Measurements from ENCODE around the gene USP5.

USP5 gene

GRCh38 chr12:6855322-6855721 lies 3.4 kb downstream of the USP5 start:
- Histone ChIP-seq H3K9me2 (replicated peaks; ENCODE audit: insufficient read depth, low read length) (no peaks in the 10 kb centered on the region), H3K36me3 (ENCODE audit: low read length) (0 out of 2 replicates have a peak, but pooled peaks cover 5% of the 10 kb centered on the region), H3K27ac (ENCODE audit: low read depth, low read length) (no peak overlapping the region), H3F3A (ENCODE audit: insufficient read depth) (0 out of 2 replicates have a peak, but pooled peaks cover 4% of the 10 kb centered on the region), H2AFZ (ENCODE audit: low read depth, low read length, severe bottlenecking) (no peak overlapping the region), H3K27me3 (ENCODE audit: low read length) (no peaks in the 10 kb centered on the region), H4K20me1 (ENCODE audit: low read depth, low read length) (no peaks in the 10 kb centered on the region), H3K79me2 (ENCODE audit: insufficient read depth, low read length) (peaks cover 31% of the 10 kb centered on the region), H3K9me3 (ENCODE audit: insufficient read depth, low read length) (no peaks in the 10 kb centered on the region), H3K4me3 (ENCODE audit: insufficient read depth, low read length, poor library complexity, severe bottlenecking) (no peak overlapping the region), H3K9ac (ENCODE audit: low read length) (no peak overlapping the region), H3K4me2 (ENCODE audit: low read depth, low read length, poor library complexity, severe bottlenecking) (no peak overlapping the region)
- no peak for TF ChIP-seq CTCF (IDR thresholded peaks at IDR 0.05; ENCODE audit: insufficient read depth, low read length, poor library complexity, severe bottlenecking)
- TF ChIP-seq EZH2phosphoT487 (conservative IDR thresholded peaks at IDR 0.05; ENCODE audit: low read length): no peak

GRCh38 chr12:6858799-6859198 lies 6.8 kb downstream of the USP5 start:
- Histone ChIP-seq H3K9me2 (replicated peaks; ENCODE audit: insufficient read depth, low read length) (no peaks in the 10 kb centered on the region), H3K9ac (ENCODE audit: low read length) (no peak overlapping the region), H2AFZ (ENCODE audit: low read depth, low read length, severe bottlenecking) (no peak overlapping the region), H3K4me3 (ENCODE audit: insufficient read depth, low read length, poor library complexity, severe bottlenecking) (no peak overlapping the region), H3K27ac (ENCODE audit: low read depth, low read length) (no peak overlapping the region), H3K9me3 (ENCODE audit: insufficient read depth, low read length) (no peaks in the 10 kb centered on the region), H3K4me2 (ENCODE audit: low read depth, low read length, poor library complexity, severe bottlenecking) (no peak overlapping the region), H3K36me3 (ENCODE audit: low read length) (0 out of 2 replicates have a peak, but pooled peaks cover 5% of the 10 kb centered on the region), H4K20me1 (ENCODE audit: low read depth, low read length) (no peaks in the 10 kb centered on the region), H3K27me3 (ENCODE audit: low read length) (no peaks in the 10 kb centered on the region), H3F3A (ENCODE audit: insufficient read depth) (no peaks in the 10 kb centered on the region), H3K79me2 (ENCODE audit: insufficient read depth, low read length) (peaks cover 12% of the 10 kb centered on the region)
- TF ChIP-seq CTCF (IDR thresholded peaks at IDR 0.05; ENCODE audit: insufficient read depth, low read length, poor library complexity, severe bottlenecking) (no peak), EZH2phosphoT487 (conservative IDR thresholded peaks at IDR 0.05; ENCODE audit: low read length) (no peak)

GRCh38 chr12:6860116-6860515 lies 8.2 kb downstream of the USP5 start:
- Histone ChIP-seq H3K36me3 (ENCODE audit: low read length) (0 out of 2 replicates have a peak, but pooled peaks cover 5% of the 10 kb centered on the region), H3F3A (ENCODE audit: insufficient read depth) (no peaks in the 10 kb centered on the region), H3K4me3 (ENCODE audit: insufficient read depth, low read length, poor library complexity, severe bottlenecking) (no peak overlapping the region), H2AFZ (ENCODE audit: low read depth, low read length, severe bottlenecking) (no peak overlapping the region), H4K20me1 (ENCODE audit: low read depth, low read length) (no peaks in the 10 kb centered on the region), H3K9me2 (replicated peaks; ENCODE audit: insufficient read depth, low read length) (no peaks in the 10 kb centered on the region), H3K27ac (ENCODE audit: low read depth, low read length) (no peak overlapping the region), H3K9ac (ENCODE audit: low read length) (no peak overlapping the region), H3K4me2 (ENCODE audit: low read depth, low read length, poor library complexity, severe bottlenecking) (no peak overlapping the region), H3K79me2 (ENCODE audit: insufficient read depth, low read length) (peaks cover under 1% of the 10 kb centered on the region; the same call in 1 of the 2 replicates), H3K27me3 (ENCODE audit: low read length) (no peaks in the 10 kb centered on the region), H3K9me3 (ENCODE audit: insufficient read depth, low read length) (no peaks in the 10 kb centered on the region)
- TF ChIP-seq EZH2phosphoT487 (conservative IDR thresholded peaks at IDR 0.05; ENCODE audit: low read length) (no peak), CTCF (IDR thresholded peaks at IDR 0.05; ENCODE audit: insufficient read depth, low read length, poor library complexity, severe bottlenecking) (no peak)
